Right atrium auricular region (tissue), 2 donors: ENCODE results near the gene DPM1. TPM values are rescaled to one million over a fixed set of nuclear protein-coding genes. Genes with fewer than 3 reads are reported as not detected.

Experiments used
- DNase-seq: peaks from one replicate; pipeline ENCODE4 v3.0.0-alpha.2; 2019; ENCODE audit warnings: low spot score
- H3K27ac ChIP-seq, 2 donors: fragments of 200-600 bp; sonication (generic); 1 replicate in 1 of 2; 2 replicates in 1 of 2; pipeline ENCODE4 v1.5.1; 2016 to 2019
- H3K27me3 ChIP-seq, 2 donors: fragments of 200-600 bp; sonication (generic); one replicate each; pipeline versions ENCODE4 v1.5.1 to v1.6.0; 2017 to 2019
- H3K36me3 ChIP-seq: fragments of 200-600 bp; sonication (generic); one replicate; pipeline ENCODE4 v1.5.1; 2016
- H3K4me1 ChIP-seq, 2 donors: fragments of 200-600 bp; sonication (generic); one replicate each; pipeline versions ENCODE4 v1.5.1 to v1.6.0; 2017 to 2019
- H3K4me3 ChIP-seq, 2 donors: fragments of 200-600 bp; sonication (generic); 1 replicate in 1 of 2; 2 replicates in 1 of 2; pipeline ENCODE4 v1.5.1; 2017 to 2019; ENCODE audit warnings: mild to moderate bottlenecking in 1 of 2, moderate library complexity in 1 of 2
- H3K9me3 ChIP-seq, 2 donors: fragments of 200-600 bp; sonication (generic); one replicate each; pipeline ENCODE4 v1.5.1; 2019
- total RNA-seq, 2 donors: library from RNA; depleted of rRNA; stranded (reverse); fragments of >200 nt; gene quantifications; one replicate each; pipeline ENCODE4 v1.1.0, GENCODE V29; 2016
- TF ChIP-seq, protein P1 (sequence below), 2 donors: fragments of 200-600 bp; sonication (generic); IDR thresholded peaks; one replicate each; pipeline ENCODE4 v1.5.1; 2019; ENCODE audit warnings: antibody characterized with exemption in 2 of 2

Gene DPM1
- total RNA-seq, 2 donors from 2014 or later = 35.0 to 78.1 TPM

GRCh38 chr20:50932016-50932485 lies 26.3 kb downstream of the DPM1 start:
- peaks cover 28% of the 10 kb centered on the region for H3K36me3 ChIP-seq
- TF ChIP-seq, protein P1, sequence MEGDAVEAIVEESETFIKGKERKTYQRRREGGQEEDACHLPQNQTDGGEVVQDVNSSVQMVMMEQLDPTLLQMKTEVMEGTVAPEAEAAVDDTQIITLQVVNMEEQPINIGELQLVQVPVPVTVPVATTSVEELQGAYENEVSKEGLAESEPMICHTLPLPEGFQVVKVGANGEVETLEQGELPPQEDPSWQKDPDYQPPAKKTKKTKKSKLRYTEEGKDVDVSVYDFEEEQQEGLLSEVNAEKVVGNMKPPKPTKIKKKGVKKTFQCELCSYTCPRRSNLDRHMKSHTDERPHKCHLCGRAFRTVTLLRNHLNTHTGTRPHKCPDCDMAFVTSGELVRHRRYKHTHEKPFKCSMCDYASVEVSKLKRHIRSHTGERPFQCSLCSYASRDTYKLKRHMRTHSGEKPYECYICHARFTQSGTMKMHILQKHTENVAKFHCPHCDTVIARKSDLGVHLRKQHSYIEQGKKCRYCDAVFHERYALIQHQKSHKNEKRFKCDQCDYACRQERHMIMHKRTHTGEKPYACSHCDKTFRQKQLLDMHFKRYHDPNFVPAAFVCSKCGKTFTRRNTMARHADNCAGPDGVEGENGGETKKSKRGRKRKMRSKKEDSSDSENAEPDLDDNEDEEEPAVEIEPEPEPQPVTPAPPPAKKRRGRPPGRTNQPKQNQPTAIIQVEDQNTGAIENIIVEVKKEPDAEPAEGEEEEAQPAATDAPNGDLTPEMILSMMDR (IDR thresholded peaks at IDR 0.05) = no peak
- H3K9me3 ChIP-seq = no peaks in the 10 kb centered on the region
- peak overlapping the region; percentile 95 to 99 for H3K27ac ChIP-seq
- H3K4me3 ChIP-seq = peak overlapping the region; percentile 70 to 83
- DNase-seq = no peak
- peaks cover 0 to 35% of the 10 kb centered on the region in 2 donors for H3K4me1 ChIP-seq
- H3K27me3 ChIP-seq = no peaks in the 10 kb centered on the region

- Histone ChIP-seq H3K4me1 (peaks cover 0 to 41% of the 10 kb centered on the region in 2 donors), H3K4me3 (peak within 1 kb of the TSS; percentile 83 to 84), H3K27ac (peak within 1 kb of the TSS; percentile 95 to 99), H3K27me3 (no peaks in the 10 kb centered on the region), H3K9me3 (no peaks in the 10 kb centered on the region), H3K36me3 (peaks cover 26% of the 10 kb centered on the region)
- TF ChIP-seq, protein P1 (IDR thresholded peaks at IDR 0.05) = peak; percentile 49 to 75
- DNase-seq = peak; percentile 92
Observed at GRCh38 chr20:50931306-50932015, 26.9 kb downstream of the DPM1 start, which contains the start of gene ADNP. Gene ADNP, minus strand, starts transcription at chr20:50931437. Its CDS starts 27,441 bp downstream, at chr20:50903996.

DNA sequence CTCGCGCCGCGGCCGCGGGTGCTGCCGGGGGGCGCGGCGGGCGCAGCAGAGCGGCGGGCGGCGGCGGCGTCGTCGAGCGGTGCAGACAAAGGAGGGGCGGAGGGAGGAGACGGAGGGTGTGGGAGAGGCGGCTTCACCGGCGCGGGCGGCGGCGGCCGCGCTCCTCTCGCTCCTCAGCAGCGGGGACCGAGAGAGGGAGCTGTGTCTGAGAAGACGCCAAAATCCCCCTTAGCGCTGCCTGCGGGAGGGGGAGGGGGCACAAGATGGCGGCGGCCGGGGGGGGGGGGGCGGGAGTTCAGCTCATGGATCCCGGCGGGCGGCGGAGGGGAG lies 27.4 kb downstream of the DPM1 start:
- peaks cover 0 to 45% of the 10 kb centered on the region in 2 donors for H3K4me1 ChIP-seq
- peaks cover 21% of the 10 kb centered on the region for H3K36me3 ChIP-seq
- peak overlapping the region; percentile 70 to 83 for H3K4me3 ChIP-seq
- H3K9me3 ChIP-seq = no peaks in the 10 kb centered on the region
- no peaks in the 10 kb centered on the region for H3K27me3 ChIP-seq
- H3K27ac ChIP-seq = peak overlapping the region; percentile 95 to 99
- TF ChIP-seq, protein P1 (IDR thresholded peaks at IDR 0.05) = no peak
- DNase-seq = no peak

DNA sequence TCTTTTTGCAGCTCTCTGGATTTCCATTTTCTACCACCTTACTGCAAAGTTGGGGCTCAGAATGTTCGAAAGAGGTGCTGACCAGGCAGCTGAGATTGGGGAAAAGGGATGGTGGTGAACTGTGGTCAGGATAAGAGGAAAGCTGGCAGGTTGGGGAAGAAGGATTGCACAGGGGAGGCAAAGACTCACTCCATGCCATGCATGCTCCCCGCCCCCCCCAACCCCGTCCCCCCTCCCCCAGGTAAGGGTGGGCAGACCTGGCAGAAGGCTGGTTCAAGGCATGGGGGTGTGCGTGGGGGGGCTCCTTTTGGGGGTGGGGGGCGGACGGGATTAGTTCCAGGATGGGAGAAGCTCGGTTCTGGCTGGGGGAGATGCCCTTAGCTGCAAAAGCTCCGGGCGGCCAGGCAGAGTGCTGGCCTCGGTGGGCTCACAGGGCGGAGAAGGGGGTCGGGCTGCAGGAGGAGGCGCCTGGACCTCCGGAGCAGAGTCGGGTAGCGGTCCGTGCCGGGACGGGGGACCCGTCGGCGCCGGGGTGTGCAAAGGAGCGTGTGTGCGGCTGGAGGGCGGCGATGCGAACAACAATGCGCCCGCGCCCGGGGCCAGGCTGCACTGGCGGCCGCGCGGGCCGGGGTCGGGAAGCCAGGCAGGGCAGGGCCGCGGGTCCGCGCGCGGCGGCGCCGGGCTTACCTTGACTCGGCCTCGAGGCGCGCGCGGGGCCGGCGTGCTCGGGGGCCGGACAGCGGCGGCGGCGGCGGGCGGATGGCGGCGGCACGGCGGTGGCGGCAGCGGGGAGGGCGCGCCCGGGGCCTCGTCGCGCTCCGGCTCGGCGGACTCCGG lies 28.0 kb downstream of the DPM1 start:
- Histone ChIP-seq H3K4me1 (peaks cover 0 to 50% of the 10 kb centered on the region in 2 donors), H3K27ac (peak overlapping the region; percentile 95 to 99), H3K36me3 (peaks cover 15% of the 10 kb centered on the region), H3K9me3 (no peaks in the 10 kb centered on the region), H3K27me3 (no peaks in the 10 kb centered on the region), H3K4me3 (peak overlapping the region; percentile 83 to 84)
- TF ChIP-seq, protein P1 (IDR thresholded peaks at IDR 0.05) = no peak
- no peak for DNase-seq

GRCh38 chr20:50929299-50930138 lies 28.8 kb downstream of the DPM1 start:
- TF ChIP-seq, protein P1 (IDR thresholded peaks at IDR 0.05) = peak; percentile 72 to 85
- no peaks in the 10 kb centered on the region for H3K27me3 ChIP-seq
- H3K4me1 ChIP-seq = peaks cover 0 to 58% of the 10 kb centered on the region in 2 donors
- no peaks in the 10 kb centered on the region for H3K9me3 ChIP-seq
- H3K4me3 ChIP-seq = peak overlapping the region; percentile 83 to 84
- peaks cover 9% of the 10 kb centered on the region for H3K36me3 ChIP-seq
- peak; percentile 93 for DNase-seq
- H3K27ac ChIP-seq = peak overlapping the region; percentile 72 to 77
